Activated CD4-positive, alpha-beta T cell treated with anti-CD3 and anti-CD28 coated beads, Interleukin-2, amount 50 U/mL, for 1 hour (primary cell): ENCODE data around the gene RAB28.

ENCODE experiments used
- DNase-seq: peaks from one replicate; pipeline ENCODE4 v3.0.0-alpha.2; 2020

Gene RAB28

DNA sequence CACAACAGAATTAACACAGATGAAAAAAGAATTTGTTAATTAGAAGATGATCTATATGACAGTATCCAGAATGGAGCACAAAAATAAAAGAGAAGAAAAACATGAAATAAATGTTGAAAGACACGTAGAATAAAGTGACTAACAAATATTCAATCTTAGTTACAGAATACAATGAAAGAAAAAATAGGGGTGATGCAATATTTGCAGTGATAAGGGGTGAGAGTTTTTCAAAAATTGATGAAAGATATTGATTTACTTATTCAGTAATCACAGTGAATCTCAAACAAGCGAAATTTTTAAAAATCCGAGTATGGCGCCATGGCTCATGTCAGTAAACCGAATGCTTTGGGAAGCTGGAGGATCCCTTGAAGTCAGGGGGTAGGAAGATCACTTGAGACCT, 20.2 kb upstream of the RAB28 start:
- DNase-seq: no peak

DNA sequence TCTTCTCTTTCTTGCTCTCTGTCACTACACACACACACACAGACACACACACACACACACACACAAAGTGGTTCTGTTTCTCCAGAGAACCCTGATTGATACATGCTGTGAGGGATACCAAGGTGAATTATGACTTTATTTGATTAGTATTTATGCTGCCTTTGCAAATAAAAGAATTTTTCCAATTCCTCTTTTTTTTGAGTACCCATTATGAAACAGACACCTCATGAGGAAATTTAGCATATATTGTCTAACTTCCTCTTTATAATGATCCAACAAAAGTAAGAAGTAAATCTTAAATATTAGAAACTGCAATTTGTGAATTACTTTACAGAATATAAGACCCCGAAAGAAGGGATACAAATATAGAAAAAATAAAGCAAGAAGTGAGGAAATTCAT, 14.3 kb upstream of the RAB28 start:
- DNase-seq: no peak

DNA sequence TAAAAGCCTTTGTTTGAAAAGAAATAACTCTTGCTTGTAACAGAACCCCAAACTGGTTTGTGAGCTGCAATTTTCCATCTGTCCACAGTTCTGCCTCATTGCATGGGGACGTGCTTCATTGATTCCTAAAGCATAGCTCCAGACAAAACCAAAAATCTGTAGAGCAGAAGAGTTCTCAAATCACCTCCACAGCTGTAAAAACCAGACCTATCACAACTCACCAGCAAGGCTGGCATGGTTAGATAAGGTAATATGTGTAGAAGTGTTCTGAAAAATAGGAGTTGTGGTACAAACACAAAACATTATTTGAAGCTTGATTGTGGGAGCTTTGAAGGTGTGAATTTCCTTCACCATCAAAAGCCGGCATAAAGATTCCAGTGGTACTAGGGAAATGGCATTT, 12.5 kb upstream of the RAB28 start:
- no peak for DNase-seq

DNA sequence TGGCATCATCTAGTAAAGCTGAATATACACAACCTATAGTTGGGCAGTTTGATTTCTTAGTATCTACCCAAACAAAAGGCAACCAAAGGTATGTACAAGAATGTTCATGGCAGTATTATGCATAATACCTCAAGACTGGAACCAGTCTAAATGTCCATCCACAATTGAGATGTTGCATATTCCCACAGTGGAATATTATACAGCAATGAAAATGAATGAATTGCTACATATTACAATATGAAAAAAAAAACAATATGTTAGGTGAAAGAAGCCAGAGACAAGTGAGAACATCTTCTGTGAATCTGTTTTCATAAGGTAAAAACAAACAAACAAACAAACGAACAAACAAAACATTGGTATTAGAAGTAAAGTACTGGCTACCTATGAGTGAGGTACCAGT, 11.6 kb upstream of the RAB28 start:
- no peak for DNase-seq

DNA sequence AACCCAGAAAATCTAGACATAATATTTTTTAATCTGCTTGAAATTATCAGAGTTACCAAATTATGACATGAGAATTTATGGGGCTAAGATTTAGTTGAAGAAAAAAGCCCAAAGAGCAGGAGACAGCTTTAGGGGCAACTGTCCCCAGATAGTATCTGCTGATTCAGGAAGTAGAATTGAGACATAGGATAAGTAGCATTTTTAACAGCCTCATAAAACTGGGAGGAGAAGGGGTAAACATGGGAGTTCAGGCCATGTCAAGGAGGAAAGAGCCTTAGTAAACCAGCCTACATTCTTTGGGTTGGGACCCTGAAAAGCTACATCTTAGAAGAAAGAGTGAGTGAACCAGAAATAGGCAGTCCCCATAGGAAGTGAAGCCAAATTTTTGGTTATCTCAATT, 9.7 kb upstream of the RAB28 start:
- no peak for DNase-seq

DNA sequence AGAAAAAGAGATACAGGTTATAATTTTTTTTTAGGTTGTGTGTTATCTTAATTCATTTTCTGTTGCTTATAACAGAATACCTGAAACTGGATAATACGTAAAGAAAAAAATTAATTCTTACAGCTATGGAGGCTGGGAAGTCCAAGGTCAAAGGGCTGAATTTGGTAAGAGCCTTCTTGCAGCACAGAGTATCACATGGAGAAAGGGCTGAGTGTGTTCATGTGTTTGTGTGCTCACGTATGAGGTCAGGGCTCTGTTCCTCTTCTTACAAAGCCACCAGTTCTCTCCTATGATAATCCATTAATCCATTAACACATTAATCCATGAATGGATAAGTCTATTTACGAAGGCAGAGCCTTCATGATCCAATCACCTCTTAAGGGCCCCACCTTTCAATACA, 8.6 kb upstream of the RAB28 start:
- DNase-seq: no peak

DNA sequence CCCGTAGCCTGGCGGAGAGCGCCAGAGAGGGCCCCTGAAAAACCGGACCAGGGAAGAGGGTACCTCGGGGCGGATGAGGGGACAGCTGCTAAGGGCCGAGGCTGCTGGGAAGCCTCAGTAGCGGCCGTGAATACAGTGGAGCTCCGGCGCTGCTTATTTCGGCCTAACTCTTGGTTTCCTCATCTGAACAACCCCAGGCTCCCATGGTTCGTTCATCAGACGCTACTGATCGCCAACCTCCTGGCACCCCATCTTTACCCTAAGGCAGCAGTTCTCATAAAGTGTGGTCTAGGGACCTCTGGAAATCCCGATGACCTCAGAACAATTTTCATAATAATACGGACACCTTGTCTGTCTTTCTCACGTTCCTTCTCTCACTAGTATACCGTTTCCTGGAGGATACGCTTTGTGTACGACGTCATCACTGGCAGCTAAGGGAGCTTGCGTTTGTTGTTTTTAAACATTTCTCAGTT, 645 bp upstream of the RAB28 start:
- no peak for DNase-seq

DNA sequence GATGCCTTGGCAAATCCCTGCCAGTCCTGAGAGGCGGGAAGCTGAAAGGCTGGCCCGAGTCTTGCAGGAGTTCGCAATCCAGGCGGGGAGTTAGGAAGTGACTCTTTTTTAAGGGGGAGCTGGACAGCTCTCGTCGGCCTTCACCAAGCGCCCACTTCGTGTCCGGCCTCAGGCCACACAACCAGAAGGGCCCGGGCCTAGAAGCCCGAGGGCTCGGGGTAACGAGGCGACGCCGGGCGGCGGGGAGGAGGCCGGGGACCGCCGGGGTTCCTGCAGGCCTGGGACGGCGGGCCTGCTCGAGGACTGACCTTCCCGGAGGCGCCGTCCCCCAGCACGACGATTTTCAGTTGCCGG, 395 bp downstream of the RAB28 start:
- DNase-seq: peak; percentile 7

DNA sequence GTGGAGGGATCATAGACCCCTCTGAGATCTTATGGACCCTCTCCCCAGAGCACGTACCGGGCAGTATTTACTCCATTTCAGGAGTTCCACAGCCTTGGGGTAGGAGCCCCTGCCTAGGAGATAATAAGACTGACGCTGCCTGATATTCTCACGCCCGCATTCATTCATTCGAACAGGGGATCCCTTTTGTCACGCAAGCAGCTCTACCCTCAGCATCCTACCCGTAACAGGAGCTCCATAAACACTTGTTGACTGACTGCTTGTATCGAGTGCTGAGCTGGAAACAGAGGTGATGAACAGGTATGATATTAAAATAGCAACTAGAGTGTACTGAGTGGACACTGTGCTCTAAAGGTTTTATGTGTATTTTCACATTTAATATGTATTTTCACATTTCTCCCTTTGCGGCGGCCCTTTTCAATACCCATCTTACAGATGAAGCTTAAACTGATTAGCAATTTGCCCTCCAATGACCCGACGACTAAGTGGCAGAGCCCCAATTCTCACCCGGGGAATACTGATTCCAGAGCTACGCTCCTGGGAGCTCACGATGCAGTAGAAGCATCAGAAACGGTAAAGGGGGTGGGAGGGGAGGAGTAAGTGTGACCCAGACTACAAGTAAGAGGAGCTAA, 888 bp downstream of the RAB28 start:
- no peak for DNase-seq

DNA sequence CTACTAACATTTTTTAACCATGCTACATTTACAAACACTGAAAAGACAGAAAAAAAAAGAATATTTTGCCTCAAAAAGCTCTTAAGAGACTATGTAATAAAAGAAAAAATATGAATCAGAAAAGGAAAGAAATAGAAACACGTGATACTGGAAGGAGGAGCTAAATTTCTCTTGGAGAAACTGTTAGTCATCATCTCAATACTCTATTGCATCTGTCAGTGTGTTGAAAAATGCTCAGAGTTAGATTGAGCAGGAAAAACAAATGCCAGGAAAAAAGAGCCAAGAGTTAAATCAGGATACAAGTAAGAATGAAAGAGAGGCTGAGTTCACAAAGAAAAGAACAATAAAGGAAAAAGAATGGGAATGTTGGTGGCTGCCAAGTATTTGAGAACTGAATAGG, 2.6 kb downstream of the RAB28 start:
- no peak for DNase-seq

DNA sequence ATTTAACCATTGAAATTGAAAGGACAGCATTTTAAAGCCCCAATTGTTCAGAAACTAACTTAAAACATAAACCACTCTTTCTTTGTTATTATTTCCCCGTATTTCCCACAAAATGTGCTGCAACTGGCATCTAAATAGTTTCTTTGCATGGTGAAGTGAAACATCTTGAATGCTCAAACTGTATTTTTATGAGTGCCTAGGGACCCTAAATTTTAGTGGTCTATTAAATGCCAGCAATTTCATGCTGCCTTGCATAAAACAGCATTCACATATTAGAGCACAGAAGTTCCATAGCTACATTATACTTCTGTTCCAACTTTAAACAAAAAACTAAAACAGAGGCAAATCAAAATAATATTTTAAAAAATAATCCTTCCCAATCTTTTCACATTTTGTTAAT, 5.4 kb downstream of the RAB28 start:
- no peak for DNase-seq

DNA sequence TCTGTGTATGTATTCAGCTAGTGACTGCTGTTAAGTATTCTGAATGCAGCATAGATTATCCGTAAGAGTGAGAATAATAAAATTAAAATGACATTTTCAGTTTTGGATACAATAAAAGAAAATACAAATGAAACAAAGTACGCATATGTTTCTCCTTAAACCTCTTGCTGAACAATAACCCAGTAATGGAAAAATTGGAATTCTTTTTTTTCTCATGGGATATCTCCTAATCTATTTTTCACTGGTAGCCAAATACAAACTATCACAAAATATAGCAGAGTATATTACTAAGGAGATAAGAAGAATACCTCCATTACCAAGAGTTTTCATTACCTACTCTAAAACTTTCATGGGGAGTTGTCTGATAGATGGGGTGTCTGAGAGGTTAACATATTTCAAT, 6.0 kb downstream of the RAB28 start:
- DNase-seq: no peak

DNA sequence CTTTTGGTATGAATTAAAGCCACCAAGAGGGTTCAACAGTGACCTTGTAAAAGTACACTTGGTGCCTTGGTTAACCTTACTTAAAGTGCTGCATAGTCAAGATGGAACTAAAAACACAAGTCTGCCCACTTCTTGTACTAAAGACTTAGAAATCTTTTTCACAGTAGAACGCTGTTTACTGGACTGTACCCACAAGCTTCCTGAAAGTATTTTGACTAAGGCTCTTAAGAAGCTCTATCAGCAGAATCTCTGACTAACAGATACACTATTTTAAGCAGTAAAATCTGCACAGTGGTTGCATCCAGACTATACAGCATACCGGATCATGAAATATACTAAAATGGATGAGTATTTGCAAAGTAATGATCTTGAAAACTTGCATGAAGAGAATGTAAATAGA, 7.2 kb downstream of the RAB28 start:
- DNase-seq: no peak

DNA sequence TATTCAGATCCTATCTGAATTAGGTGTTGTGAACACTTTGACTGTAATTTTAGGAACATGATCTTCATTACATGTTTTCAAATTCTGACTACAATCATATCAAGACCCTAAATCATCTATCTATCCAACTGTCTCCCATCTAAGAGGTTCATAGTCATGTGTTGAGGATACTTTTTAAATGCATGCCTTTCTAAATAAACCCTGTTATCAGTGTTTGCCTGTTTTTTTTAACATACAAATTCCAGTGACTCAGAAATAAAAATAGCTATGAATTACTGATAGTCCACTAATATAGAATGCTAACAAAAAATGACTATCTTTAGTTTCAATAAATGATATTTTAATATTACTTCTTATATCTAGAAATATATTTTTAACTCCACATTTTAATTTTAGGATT, 8.0 kb downstream of the RAB28 start:
- no peak for DNase-seq

DNA sequence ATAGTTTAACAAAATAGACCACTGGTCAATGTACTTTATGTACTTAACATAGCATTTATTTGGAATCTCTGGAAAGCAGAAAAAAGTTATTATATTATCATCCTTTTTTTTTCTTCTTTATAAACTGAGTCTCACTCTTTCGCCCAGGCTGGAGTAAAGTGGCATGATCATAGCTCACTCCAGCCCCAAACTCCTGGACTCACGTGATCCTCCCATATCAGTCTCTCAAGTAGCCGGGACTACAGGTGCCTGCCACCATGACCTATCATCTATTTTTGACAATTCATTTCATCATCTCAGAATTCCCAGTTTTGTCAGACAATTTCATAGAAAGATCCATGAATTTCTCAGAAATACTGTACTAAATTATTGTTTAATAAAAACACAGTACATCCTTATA, 12.7 kb downstream of the RAB28 start:
- no peak for DNase-seq

DNA sequence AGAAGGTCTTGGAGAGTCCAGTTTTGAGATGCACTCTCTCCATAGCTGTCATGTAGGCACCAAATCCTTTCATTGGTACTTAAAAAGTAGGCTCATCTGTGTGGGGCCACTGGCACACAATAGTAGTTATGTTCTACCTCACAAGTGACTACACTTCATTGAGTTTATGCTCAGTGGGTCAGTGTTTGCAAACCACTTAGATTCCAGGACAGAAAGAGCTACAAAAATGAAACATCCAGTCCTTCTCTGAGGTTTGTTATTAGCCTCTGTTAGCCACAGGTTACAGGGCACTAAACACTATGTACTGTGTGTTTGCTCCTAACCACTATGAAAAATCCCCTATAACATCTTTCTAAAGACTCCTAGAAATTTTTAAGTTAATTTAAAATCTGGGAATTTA, 13.8 kb downstream of the RAB28 start:
- DNase-seq: no peak

DNA sequence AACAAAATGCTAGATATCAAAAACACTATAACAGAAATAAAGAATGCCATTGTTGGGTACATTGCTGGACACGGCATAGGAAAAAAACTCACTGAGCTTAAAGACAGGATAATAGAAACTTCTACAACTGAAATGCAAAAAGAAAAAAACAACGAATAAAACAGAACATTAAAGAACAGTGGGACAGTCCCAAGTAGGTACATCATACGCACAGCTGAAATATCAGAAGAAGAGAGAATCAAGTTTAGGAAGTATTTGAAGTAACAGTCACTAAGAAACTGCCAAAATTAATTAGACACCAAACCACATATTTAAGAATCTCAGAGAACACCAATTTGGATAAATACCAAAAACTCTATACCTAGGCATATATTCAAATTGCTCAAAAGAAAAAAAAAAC, 19.2 kb downstream of the RAB28 start:
- DNase-seq: no peak

DNA sequence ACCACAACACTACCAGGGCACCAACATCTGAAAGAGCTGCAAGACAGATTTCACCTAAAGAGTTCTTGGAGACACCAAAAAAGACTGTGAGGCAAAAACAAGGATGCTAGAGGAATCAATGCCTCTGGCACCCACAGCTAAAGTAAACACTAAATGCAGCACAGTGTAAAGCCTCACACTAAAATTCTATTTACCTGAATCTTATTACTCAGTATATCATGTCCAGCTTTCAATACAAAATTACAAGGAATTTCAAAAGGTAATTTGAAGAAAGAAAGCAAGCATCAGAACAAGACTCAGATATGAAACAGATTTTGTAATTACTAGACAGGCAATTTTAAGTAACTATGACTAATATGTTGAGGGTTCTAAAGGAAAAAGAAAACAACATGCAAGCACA, 19.6 kb downstream of the RAB28 start:
- DNase-seq: no peak

DNA sequence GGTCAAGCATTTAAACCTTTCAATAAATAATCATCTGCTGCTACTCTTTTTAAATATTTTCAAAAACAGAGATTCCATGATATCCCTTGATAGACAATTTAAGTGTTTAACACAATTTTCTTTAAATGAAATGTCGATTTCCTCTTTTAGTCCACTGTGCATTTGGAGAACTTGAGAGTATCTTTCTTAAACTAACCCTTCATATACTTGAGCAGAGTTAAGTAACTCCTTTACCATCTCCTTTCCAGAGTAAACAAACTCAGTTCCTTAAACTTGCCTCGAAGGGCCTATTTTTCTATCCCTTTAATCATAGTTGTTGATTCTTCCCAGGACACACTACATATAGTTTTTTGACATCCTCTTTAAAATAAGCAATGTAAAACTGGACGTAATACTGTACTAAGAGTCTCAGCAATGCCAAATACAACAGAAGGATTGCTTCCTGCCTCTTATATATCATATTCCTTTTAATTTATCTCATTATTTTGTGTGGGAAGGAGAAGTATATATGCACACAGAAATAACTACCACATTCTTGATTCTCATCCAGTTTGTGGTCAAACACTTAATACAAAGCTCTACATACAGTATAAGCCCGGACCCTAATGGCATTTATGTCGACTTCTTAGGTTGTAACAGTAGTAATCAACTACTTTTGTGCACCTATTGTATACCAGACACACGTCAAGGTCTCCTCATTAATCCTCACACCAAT, 22.8 kb downstream of the RAB28 start:
- DNase-seq: no peak

DNA sequence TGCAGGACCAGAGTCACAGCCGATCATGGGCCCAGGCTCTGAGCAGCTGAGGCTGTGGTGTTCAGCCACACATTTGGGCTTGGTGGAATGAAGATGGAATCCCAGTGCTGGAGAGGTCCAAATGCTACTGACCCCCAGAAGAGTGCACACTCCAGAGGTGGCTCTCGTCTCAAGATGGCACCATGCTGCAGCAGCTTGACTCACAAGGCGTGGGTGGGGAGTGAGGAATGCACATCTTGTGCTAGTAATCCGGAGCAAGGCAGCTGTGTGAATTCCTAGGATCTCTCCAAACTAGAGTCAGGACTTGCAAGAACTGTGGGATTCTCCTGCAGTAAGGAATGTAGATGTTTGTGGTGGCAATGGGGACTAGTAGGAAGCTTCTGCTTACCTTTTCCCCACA, 28.7 kb downstream of the RAB28 start:
- DNase-seq: no peak

DNA sequence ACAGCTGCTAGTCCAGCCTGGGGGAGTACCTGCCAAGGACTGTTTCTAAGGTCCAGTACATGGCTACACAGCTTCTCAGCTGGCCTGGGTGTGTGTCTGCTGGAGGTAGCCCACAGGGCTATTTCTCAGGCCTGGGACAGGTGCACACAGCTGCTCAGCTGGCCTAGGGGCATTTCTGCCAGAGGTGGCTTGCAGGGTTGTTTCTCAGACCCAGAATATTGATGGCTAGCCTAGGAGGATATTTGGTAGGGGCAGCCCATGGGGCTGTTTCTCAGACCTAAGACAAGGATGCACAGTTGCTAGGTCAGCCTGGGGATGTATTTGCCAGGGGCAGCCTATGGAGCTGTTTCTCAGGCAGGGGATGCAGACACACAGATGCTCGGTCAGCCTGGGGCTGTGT, 29.4 kb downstream of the RAB28 start:
- no peak for DNase-seq

DNA sequence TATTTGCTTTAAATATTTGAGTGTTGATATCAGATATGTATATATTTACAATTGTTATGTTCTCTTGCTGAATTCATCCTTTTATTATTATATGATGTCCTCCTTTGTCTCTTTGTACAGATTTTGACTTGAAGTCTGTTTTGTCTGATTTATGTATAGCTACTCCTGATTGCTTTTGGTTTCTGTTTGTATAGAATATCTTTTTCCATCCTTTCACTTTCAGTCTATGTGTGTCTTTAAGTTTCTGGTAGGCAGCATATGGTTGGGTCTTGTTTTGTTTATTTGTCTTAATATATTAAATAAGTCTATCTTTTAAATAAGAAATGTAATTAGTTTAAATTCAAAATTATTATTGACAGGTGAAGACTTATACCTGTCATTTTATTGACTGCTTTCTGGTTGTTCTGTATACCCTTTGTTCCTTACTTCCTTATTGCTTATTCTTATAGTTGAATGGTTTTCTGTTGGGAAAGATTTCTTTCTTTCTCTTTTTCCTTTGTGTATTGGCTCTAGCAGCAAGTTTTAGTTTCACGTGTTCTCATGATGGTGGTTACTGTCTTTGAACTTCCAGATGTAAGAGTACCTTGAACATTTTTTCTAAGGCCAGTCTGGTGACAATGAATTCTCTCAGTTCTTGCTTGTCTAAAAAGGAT, 31.1 kb downstream of the RAB28 start:
- DNase-seq: no peak

DNA sequence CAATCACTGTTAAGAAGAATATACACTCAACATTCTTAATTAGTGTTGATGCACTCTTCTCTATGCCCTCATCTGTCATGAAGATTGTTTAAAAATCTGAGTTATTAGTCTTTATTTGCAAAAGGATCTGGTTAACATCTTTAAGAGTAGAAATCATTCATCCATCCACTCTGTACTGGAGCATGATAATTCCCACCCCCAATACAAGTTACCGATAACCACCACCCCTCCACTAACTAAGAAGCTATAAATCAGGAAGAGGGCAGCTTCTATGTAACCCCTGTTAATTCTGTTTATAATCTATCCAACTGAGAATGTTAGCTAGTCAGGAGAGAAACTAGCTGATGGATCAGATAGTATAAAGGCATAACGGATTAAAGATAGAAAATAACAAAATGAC, 34.5 kb downstream of the RAB28 start:
- no peak for DNase-seq
